Stimulated activated CD4-positive, alpha-beta T cell treated with anti-CD3 and anti-CD28 coated beads, Interleukin-12 subunit alpha, Interleukin-12 subunit beta, amount 100 ng/mL, for 24 hours (primary cell): ENCODE results near the gene C16orf89.
"Not testable (repeated sequence)": the region's sequence is repeated elsewhere in the genome, so short reads cannot be mapped to it uniquely, and the experiment has no call there.

ENCODE experiments used
- DNase-seq, 2 experiments: peaks; one replicate each; pipeline ENCODE4 v3.0.0-alpha.2; 2020; ENCODE audit warnings: low read depth in 2 of 2

Gene C16orf89

GRCh38 chr16:5065813-5066212 is at the start of gene C16orf89:
TSS of gene C16orf89 (minus strand) at chr16:5065956. CDS start at chr16:5065908, 48 bp downstream.
- no peak for DNase-seq

GRCh38 chr16:5110933-5111332 is 45.2 kb upstream of the C16orf89 start:
- DNase-seq: not testable (repeated sequence)

GRCh38 chr16:5108505-5109158 is 42.9 kb upstream of the C16orf89 start:
- no peak for DNase-seq

GRCh38 chr16:5105039-5105438 is 39.3 kb upstream of the C16orf89 start:
- not testable (repeated sequence) for DNase-seq

GRCh38 chr16:5103296-5104032 is 37.7 kb upstream of the C16orf89 start:
- not testable (repeated sequence) for DNase-seq

GRCh38 chr16:5099174-5099573 is 33.4 kb upstream of the C16orf89 start:
- not testable (repeated sequence) for DNase-seq

- peak; percentile 34 to 58 for DNase-seq
Measured at GRCh38 chr16:5098221-5099159, 32.7 kb upstream of the C16orf89 start.

- peak; percentile 87 to 97 for DNase-seq
Measured at GRCh38 chr16:5097470-5098220, 31.9 kb upstream of the C16orf89 start, which contains the start of gene EEF2KMT. TSS of gene EEF2KMT (minus strand) at chr16:5097795. CDS start at chr16:5097739, 56 bp downstream.

- DNase-seq: not testable (repeated sequence)
Measured at GRCh38 chr16:5097061-5097469, 31.3 kb upstream of the C16orf89 start.

GRCh38 chr16:5096437-5097060 is 30.8 kb upstream of the C16orf89 start:
- DNase-seq: not testable (repeated sequence)

- DNase-seq: not testable (repeated sequence)
Measured at GRCh38 chr16:5095145-5095830, 29.5 kb upstream of the C16orf89 start.

GRCh38 chr16:5093746-5094145 is 28.0 kb upstream of the C16orf89 start:
- DNase-seq: not testable (repeated sequence)

- DNase-seq: not testable (repeated sequence)
Measured at GRCh38 chr16:5093081-5093480, 27.3 kb upstream of the C16orf89 start.

- not testable (repeated sequence) for DNase-seq
Measured at GRCh38 chr16:5090592-5090991, 24.8 kb upstream of the C16orf89 start.

- not testable (repeated sequence) for DNase-seq
Measured at GRCh38 chr16:5089911-5090555, 24.3 kb upstream of the C16orf89 start.

GRCh38 chr16:5088936-5089335 is 23.2 kb upstream of the C16orf89 start:
- not testable (repeated sequence) for DNase-seq

- DNase-seq: not testable (repeated sequence)
Measured at GRCh38 chr16:5088086-5088790, 22.5 kb upstream of the C16orf89 start.

- not testable (repeated sequence) for DNase-seq
Measured at GRCh38 chr16:5085716-5086115, 20.0 kb upstream of the C16orf89 start.

GRCh38 chr16:5084802-5085201 is 19.0 kb upstream of the C16orf89 start:
- DNase-seq: peak; percentile 17 to 46
